HEK293T (cell line): ENCODE results near the gene ALKAL2.

Experiments used
- CTCF ChIA-PET: fragments of 350-600 bp; formaldehyde crosslinking; extraction: SDS; loops from one replicate; lab custom pipeline; 2021; ENCODE audit warnings: antibody characterized with exemption, inconsistent platforms; lab: Yijun Ruan, JAX
- POLR2A ChIA-PET: fragments of 350-600 bp; formaldehyde crosslinking; extraction: SDS; loops from one replicate; lab custom pipeline; 2020; ENCODE audit warnings: antibody characterized with exemption, inconsistent platforms; lab: Yijun Ruan, JAX
- DNase-seq: peaks from one replicate; pipeline ENCODE4 v3.0.0; 2012; ENCODE audit warnings: mixed read lengths; ENCODE audit errors: extremely low spot score
- ARNT ChIP-seq: fragments of 450-650 bp; IDR thresholded peaks from 2 replicates; pipeline ENCODE4 v1.6.1; 2017; ENCODE audit warnings: mild to moderate bottlenecking
- BHLHE40 ChIP-seq: fragments of 450-650 bp; IDR thresholded peaks from 2 replicates; pipeline ENCODE4 v1.6.1; 2016; ENCODE audit warnings: mild to moderate bottlenecking, moderate library complexity, borderline replicate concordance
- CTBP1 ChIP-seq: fragments of 450-650 bp; IDR thresholded peaks from 2 replicates; pipeline ENCODE4 v1.6.1; 2016; ENCODE audit warnings: borderline replicate concordance
- ELF4 ChIP-seq: fragments of 450-650 bp; IDR thresholded peaks from 2 replicates; pipeline ENCODE4 v1.6.1; 2017; ENCODE audit warnings: antibody characterized with exemption
- FOXA1 ChIP-seq: fragments of 450-650 bp; IDR thresholded peaks from 2 replicates; pipeline ENCODE4 v1.6.1; 2016; ENCODE audit warnings: mild to moderate bottlenecking
- FOXK2 ChIP-seq: fragments of 450-650 bp; IDR thresholded peaks from 2 replicates; pipeline ENCODE4 v1.6.1; 2016; ENCODE audit warnings: mild to moderate bottlenecking
- FOXM1 ChIP-seq: fragments of 450-650 bp; IDR thresholded peaks from 2 replicates; pipeline ENCODE4 v1.6.1; 2017; ENCODE audit warnings: mild to moderate bottlenecking, borderline replicate concordance
- HDGF ChIP-seq: fragments of 450-650 bp; IDR thresholded peaks from 2 replicates; pipeline ENCODE4 v1.6.1; 2017; ENCODE audit warnings: antibody characterized with exemption, borderline replicate concordance
- L3MBTL2 ChIP-seq: fragments of 450-650 bp; conservative IDR thresholded peaks from 2 replicates; pipeline ENCODE4 v1.6.1; 2016; ENCODE audit warnings: mild to moderate bottlenecking
- LEF1 ChIP-seq: fragments of 450-650 bp; IDR thresholded peaks from 2 replicates; pipeline ENCODE4 v1.6.1; 2017; ENCODE audit warnings: mild to moderate bottlenecking, borderline replicate concordance
- NFRKB ChIP-seq: fragments of 450-650 bp; IDR thresholded peaks from 2 replicates; pipeline ENCODE4 v1.6.1; 2016; ENCODE audit warnings: mild to moderate bottlenecking, moderate library complexity
- PKNOX1 ChIP-seq: fragments of 450-650 bp; IDR thresholded peaks from 2 replicates; pipeline ENCODE4 v1.6.1; 2016
- SP1 ChIP-seq: fragments of 450-650 bp; IDR thresholded peaks from 2 replicates; pipeline ENCODE4 v1.6.1; 2017
- SUZ12 ChIP-seq: fragments of 450-650 bp; IDR thresholded peaks from 2 replicates; pipeline ENCODE4 v1.6.1; 2016; ENCODE audit warnings: mild to moderate bottlenecking
- TARDBP ChIP-seq: fragments of 450-650 bp; IDR thresholded peaks from 2 replicates; pipeline ENCODE4 v1.6.1; 2016
- ZNF384 ChIP-seq: fragments of 450-650 bp; IDR thresholded peaks from 2 replicates; pipeline ENCODE4 v1.6.1; 2016

ALKAL2 gene

GRCh38 chr2:236993-237539 lies 50.8 kb downstream of the ALKAL2 start:
- DNase-seq, result no peak
- POLR2A ChIA-PET, result no interaction called here
- TF ChIP-seq LEF1, result no peak
- no peak for TF ChIP-seq CTBP1
- no peak for TF ChIP-seq NFRKB
- no peak for TF ChIP-seq SP1
- no peak for TF ChIP-seq HDGF
- TF ChIP-seq FOXK2, result no peak
- no peak for TF ChIP-seq TARDBP
- no peak for TF ChIP-seq SUZ12
- no peak for TF ChIP-seq BHLHE40
- TF ChIP-seq ARNT, result no peak
- TF ChIP-seq L3MBTL2, result no peak
- no peak for TF ChIP-seq ELF4
- TF ChIP-seq FOXM1, result no peak
- no peak for TF ChIP-seq FOXA1
- TF ChIP-seq ZNF384, result no peak
- CTCF ChIA-PET, result no interaction called here

GRCh38 chr2:234421-234820 lies 53.5 kb downstream of the ALKAL2 start:
- POLR2A ChIA-PET, result no interaction called here
- no peak for TF ChIP-seq ARNT
- TF ChIP-seq LEF1, result no peak
- no peak for TF ChIP-seq FOXK2
- TF ChIP-seq TARDBP, result no peak
- TF ChIP-seq CTBP1, result no peak
- no peak for TF ChIP-seq ELF4
- no peak for TF ChIP-seq FOXM1
- TF ChIP-seq ZNF384, result no peak
- no peak for TF ChIP-seq PKNOX1
- no peak for TF ChIP-seq BHLHE40
- no peak for TF ChIP-seq FOXA1
- TF ChIP-seq L3MBTL2, result no peak
- TF ChIP-seq NFRKB, result no peak
- CTCF ChIA-PET, result no interaction called here
- DNase-seq, result no peak

DNA sequence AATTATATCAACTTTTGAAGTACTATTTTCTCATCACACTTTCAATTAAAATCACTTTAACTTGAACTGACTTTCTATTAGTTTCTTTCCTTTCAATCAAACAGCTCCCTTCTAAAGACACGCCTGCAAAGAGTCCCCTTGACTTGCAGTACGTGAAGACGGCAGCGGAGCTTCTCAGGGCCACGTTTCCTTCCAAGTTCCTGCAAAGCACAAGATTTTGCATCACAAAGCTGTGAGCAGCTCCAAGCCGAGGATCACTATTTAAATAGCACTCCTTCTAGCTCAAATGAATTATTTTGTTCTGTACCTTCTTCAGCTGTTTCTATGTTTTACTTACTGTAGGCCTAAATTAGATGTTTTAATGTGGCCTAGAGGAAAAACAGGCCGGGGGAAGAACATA lies 54.9 kb downstream of the ALKAL2 start:
- ChIA-PET POLR2A (no interaction called here), CTCF (no interaction called here)
- no peak for DNase-seq
- TF ChIP-seq FOXM1 (no peak), LEF1 (no peak)

GRCh38 chr2:231521-232185 lies 56.2 kb downstream of the ALKAL2 start:
- POLR2A ChIA-PET, result no interaction called here
- CTCF ChIA-PET, result no interaction called here
- no peak for DNase-seq

More at GRCh38 chr2:231521-232185, 56.2 kb downstream of the ALKAL2 start:
- no peak for TF ChIP-seq TARDBP
